H1 (cell line): ENCODE measurements around the gene C1QTNF7. TPM values are rescaled to one million over a fixed set of nuclear protein-coding genes. Genes with fewer than 3 reads are reported as not detected.

Experiments used
- POLR2A ChIP-seq, 2 experiments: IDR thresholded peaks; 1 replicate in 1 of 2; 2 replicates in 1 of 2; pipeline ENCODE4 v1.6.1; 2011; ENCODE audit warnings: low read depth in 2 of 2, low read length in 2 of 2, mild to moderate bottlenecking in 2 of 2; ENCODE audit errors: control extremely low read depth in 1 of 2
- polyA plus RNA-seq, 7 experiments: library from polyadenylated mRNA; depleted of rRNA in 3 of 7; stranded (reverse) in 5 of 7; unstranded in 2 of 7; fragments of >200 nt in 5 of 7; fragments of 200-250 nt in 2 of 7; gene quantifications; 1 replicate in 5 of 7; 2 replicates in 1 of 7; 4 replicates in 1 of 7; pipeline versions ENCODE4 v1.2.1 to v1.2.3, GENCODE V29; 2011 to 2013; ENCODE audit warnings: missing spikeins in 2 of 7, mixed read lengths in 2 of 7
- total RNA-seq: library from RNA; stranded (reverse); fragmentation: NEBNext Ultra II Directional; extraction: Animal tissue kit (Norgen Biotek cat#: 25700); gene quantifications from 2 replicates; pipeline ENCODE4 v1.2.1, GENCODE V29; 2021

C1QTNF7 gene
- total and polyA plus RNA-seq, 2 of the 8 experiments (the other 6 are each of a cell fraction or from before 2014, with no cell fraction given), result not detected

DNA sequence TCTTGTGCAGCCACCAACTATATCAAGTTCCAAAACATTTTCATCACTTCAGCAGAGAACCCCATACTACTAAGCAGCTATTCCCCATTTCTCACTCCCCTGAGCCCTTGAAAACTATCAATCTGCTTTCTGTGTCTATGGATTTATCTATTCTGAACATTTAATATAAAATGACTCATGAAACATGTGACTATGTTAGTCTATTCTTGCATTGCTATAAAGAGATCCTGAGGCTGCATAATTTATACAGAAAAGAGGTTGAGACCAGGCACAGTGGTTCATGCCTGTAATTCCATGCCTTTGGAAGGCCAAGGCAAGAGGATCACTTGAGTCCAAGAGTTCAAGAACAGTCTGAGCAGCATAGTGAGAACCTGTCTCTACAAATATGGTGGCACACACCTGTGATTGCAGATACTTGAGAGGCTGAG is 10.6 kb upstream of the C1QTNF7 start (continued):
- no peak for TF ChIP-seq POLR2A (IDR thresholded peaks at IDR 0.05; ENCODE audit: control extremely low read depth in 1 of 2, low read depth in 2 of 2, low read length in 2 of 2)
